ENCODE results near the gene GMEB2.

DNA sequence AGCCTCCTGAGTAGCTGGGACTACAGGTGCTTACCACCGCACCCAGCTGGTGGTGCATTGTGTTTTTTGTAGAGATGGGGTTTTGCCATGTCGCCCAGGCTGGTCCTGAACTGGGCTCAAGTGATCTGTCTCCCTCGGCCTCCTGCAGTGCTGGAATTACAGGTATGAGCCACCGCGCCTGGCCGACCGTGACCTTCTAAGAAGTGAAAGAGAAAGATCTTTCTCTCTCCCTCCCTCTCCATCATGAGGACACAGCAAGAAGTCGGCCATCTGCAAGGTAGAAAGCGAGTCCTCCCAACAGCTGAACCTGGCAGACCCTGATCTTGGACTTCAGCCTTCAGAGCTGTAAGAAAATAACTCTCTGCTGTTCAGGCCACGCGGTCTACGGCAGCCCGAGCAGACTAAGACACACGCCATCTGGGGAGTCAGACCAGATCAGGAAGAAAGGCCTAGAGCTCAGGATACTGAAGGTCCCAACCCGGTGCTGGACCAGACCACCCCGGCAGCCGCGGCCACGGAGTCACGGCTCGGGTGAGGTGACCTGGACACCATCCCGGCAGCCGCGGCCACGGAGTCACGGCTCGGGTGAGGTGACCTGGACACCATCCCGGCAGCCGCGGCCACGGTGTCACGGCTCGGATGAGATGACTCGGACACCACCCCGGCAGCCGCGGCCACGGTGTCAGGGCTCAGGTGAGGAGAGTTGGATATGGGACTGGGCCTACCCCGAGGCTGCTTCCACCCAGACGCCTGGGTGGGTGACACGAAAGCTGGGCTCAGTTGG is 9.6 kb downstream of the GMEB2 start:
- TF ChIP-seq, protein P1, sequence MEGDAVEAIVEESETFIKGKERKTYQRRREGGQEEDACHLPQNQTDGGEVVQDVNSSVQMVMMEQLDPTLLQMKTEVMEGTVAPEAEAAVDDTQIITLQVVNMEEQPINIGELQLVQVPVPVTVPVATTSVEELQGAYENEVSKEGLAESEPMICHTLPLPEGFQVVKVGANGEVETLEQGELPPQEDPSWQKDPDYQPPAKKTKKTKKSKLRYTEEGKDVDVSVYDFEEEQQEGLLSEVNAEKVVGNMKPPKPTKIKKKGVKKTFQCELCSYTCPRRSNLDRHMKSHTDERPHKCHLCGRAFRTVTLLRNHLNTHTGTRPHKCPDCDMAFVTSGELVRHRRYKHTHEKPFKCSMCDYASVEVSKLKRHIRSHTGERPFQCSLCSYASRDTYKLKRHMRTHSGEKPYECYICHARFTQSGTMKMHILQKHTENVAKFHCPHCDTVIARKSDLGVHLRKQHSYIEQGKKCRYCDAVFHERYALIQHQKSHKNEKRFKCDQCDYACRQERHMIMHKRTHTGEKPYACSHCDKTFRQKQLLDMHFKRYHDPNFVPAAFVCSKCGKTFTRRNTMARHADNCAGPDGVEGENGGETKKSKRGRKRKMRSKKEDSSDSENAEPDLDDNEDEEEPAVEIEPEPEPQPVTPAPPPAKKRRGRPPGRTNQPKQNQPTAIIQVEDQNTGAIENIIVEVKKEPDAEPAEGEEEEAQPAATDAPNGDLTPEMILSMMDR (conservative IDR thresholded peaks at IDR 0.05 in 1 of 2, IDR thresholded peaks at IDR 0.05 in 1 of 2; ENCODE audit: low read depth in 1 of 2, low read length in 2 of 2): no peak
- no peak for TF ChIP-seq EZH2 (IDR thresholded peaks at IDR 0.05; ENCODE audit: low read length, missing control alignments)
